ENCODE data around the gene ANKRD24. TPM values are rescaled to one million over a fixed set of nuclear protein-coding genes. Genes with fewer than 3 reads are reported as not detected.
A peak's percentile ranks its signal among the peaks of the same experiment; 100 is the strongest.

Gene ANKRD24
- polyA plus RNA-seq, 3 donors: 0.07 to 0.79 TPM; not detected in 1

DNA sequence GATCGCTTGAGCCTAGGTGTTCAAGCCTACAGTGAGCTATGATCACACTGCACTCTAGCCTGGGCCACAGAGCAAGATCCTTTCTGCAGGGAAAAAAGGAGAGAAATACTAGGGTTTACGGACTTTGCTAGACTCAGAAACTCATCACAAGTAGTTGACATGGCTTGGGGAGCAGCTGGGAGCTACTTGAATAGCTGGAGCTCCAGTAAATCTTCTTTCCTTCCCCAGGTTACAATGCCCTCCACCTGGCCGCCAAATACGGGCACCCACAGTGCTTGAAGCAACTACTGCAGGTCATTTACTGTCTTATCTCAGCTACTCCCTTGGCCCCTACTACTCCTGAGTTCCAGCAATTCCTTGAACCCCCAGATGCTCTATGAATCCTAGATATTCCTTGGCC lies 19.3 kb downstream of the ANKRD24 start:
- H3K4me1 ChIP-seq (ENCODE audit: control insufficient read depth in 1 of 2, insufficient read depth in 2 of 2, low read length in 2 of 2): no peaks in the 10 kb centered on the region
- no peak overlapping the region for H3K4me2 ChIP-seq (replicated peaks; ENCODE audit: extremely low read depth, low read length, poor library complexity, severe bottlenecking)
- intact Hi-C loops (cut with micrococcal nuclease): no loop called here
- peaks cover 8 to 14% (median 13%) of the 10 kb centered on the region in 7 donors for H3K9me3 Mint-ChIP-seq
- no peak overlapping the region for H3K9ac ChIP-seq (ENCODE audit: insufficient read depth, low read length, poor library complexity, severe bottlenecking)
- H3K27ac ChIP-seq (ENCODE audit: low read depth in 1 of 2, low read length in 2 of 2): no peak overlapping the region
- peaks cover 2% of the 10 kb centered on the region for H3K4me1 Mint-ChIP-seq
- H3K9me3 ChIP-seq (replicated peaks in 1 of 2; ENCODE audit: control insufficient read depth in 1 of 2, insufficient read depth in 1 of 2, low read length in 2 of 2): peaks cover 0 to 11% of the 10 kb centered on the region in 2 donors
- H3K27ac Mint-ChIP-seq: peak overlapping the region in 1 of 7 donors; percentile 24
- peaks cover 7 to 8% of the 10 kb centered on the region in 2 donors for H3K36me3 Mint-ChIP-seq
- peaks cover 18 to 33% (median 27%) of the 10 kb centered on the region in 3 donors for H3K27me3 Mint-ChIP-seq (ENCODE audit: low read depth in 3 of 3)
- no peaks in the 10 kb centered on the region for H3K79me2 ChIP-seq (ENCODE audit: insufficient read depth, low read length)
- TF ChIP-seq, protein P1, sequence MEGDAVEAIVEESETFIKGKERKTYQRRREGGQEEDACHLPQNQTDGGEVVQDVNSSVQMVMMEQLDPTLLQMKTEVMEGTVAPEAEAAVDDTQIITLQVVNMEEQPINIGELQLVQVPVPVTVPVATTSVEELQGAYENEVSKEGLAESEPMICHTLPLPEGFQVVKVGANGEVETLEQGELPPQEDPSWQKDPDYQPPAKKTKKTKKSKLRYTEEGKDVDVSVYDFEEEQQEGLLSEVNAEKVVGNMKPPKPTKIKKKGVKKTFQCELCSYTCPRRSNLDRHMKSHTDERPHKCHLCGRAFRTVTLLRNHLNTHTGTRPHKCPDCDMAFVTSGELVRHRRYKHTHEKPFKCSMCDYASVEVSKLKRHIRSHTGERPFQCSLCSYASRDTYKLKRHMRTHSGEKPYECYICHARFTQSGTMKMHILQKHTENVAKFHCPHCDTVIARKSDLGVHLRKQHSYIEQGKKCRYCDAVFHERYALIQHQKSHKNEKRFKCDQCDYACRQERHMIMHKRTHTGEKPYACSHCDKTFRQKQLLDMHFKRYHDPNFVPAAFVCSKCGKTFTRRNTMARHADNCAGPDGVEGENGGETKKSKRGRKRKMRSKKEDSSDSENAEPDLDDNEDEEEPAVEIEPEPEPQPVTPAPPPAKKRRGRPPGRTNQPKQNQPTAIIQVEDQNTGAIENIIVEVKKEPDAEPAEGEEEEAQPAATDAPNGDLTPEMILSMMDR (IDR thresholded peaks at IDR 0.05): no peak
- no peaks in the 10 kb centered on the region for H3K36me3 ChIP-seq (replicated peaks in 1 of 2; ENCODE audit: control insufficient read depth in 1 of 2, insufficient read depth in 2 of 2, low read length in 2 of 2)
- DNase-seq: no peak
- H2AFZ ChIP-seq (ENCODE audit: insufficient read depth, low read depth, low read length, poor library complexity, severe bottlenecking): no peak overlapping the region
- H3K27me3 ChIP-seq (ENCODE audit: control insufficient read depth in 2 of 2, insufficient read depth in 2 of 2, low read length in 2 of 2): peaks cover 5 to 24% of the 10 kb centered on the region in 2 donors
- H3K4me3 ChIP-seq (replicated peaks in 1 of 3; ENCODE audit: low read depth in 2 of 3, low read length in 3 of 3): no peak overlapping the region
- 77% methylated on average over 3 of the region's 4 CpGs for WGBS (ENCODE audit: insufficient coverage)
- H3K4me3 Mint-ChIP-seq: no peak overlapping the region
- no peaks in the 10 kb centered on the region for H4K20me1 ChIP-seq (ENCODE audit: insufficient read depth, low read length)

DNA sequence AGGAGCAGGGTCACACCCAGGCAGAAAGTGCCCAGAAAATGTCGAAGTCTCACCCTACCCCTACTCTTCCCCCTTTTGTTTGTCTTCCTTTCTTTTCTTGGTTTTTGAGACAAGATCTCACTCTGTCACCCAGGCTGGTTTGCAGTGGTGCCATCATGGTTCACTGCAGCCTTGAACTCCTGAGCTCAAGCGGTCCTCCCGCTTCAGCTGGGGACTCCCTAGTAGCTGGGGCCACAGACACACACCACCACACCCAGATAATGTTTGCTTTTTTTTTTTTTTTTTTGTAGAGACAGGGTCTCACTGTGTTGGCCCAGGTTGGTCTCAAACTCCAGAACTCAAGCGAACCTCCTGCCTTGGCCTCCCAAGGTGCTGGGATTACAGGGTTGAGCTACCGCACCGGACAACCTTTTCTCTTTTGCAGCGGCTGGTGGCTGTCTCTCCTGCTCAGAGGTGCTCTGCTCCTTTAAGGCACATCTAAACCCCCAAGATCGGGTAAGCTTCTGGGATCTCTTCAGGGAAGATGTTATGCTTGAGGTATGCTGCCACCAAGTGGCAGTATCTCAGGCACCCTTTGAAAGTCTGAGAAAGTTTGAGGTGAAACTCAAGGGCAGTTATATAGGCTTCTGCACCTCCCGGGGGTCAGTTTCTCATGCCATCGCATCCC lies 24.5 kb downstream of the ANKRD24 start:
- H3K36me3 Mint-ChIP-seq: no peaks in the 10 kb centered on the region
- Histone ChIP-seq H3K27ac (ENCODE audit: low read depth in 1 of 2, low read length in 2 of 2) (no peak overlapping the region), H3K79me2 (ENCODE audit: insufficient read depth, low read length) (no peaks in the 10 kb centered on the region), H2AFZ (ENCODE audit: insufficient read depth, low read depth, low read length, poor library complexity, severe bottlenecking) (no peak overlapping the region), H3K27me3 (ENCODE audit: control insufficient read depth in 2 of 2, insufficient read depth in 2 of 2, low read length in 2 of 2) (no peaks in the 10 kb centered on the region), H4K20me1 (ENCODE audit: insufficient read depth, low read length) (no peaks in the 10 kb centered on the region), H3K4me1 (ENCODE audit: control insufficient read depth in 1 of 2, insufficient read depth in 2 of 2, low read length in 2 of 2) (no peaks in the 10 kb centered on the region), H3K4me3 (replicated peaks in 1 of 3; ENCODE audit: low read depth in 2 of 3, low read length in 3 of 3) (no peak overlapping the region), H3K4me2 (replicated peaks; ENCODE audit: extremely low read depth, low read length, poor library complexity, severe bottlenecking) (no peak overlapping the region), H3K36me3 (replicated peaks in 1 of 2; ENCODE audit: control insufficient read depth in 1 of 2, insufficient read depth in 2 of 2, low read length in 2 of 2) (no peaks in the 10 kb centered on the region), H3K9me3 (replicated peaks in 1 of 2; ENCODE audit: control insufficient read depth in 1 of 2, insufficient read depth in 1 of 2, low read length in 2 of 2) (no peaks in the 10 kb centered on the region), H3K9ac (ENCODE audit: insufficient read depth, low read length, poor library complexity, severe bottlenecking) (no peak overlapping the region)
- no peak overlapping the region for H3K27ac Mint-ChIP-seq
- DNase-seq: no peak
- H3K9me3 Mint-ChIP-seq: peaks cover 0 to 2% (median 0%) of the 10 kb centered on the region in 7 donors
- H3K27me3 Mint-ChIP-seq (ENCODE audit: low read depth in 3 of 3): peaks cover 3 to 6% (median 4%) of the 10 kb centered on the region in 3 donors
- no peak overlapping the region for H3K4me3 Mint-ChIP-seq
- TF ChIP-seq, protein P1 (IDR thresholded peaks at IDR 0.05): no peak
- H3K4me1 Mint-ChIP-seq: peaks cover 2% of the 10 kb centered on the region
- 70% methylated on average over 5 of the region's 10 CpGs for WGBS (ENCODE audit: insufficient coverage)
- intact Hi-C loops (cut with micrococcal nuclease): no loop called here

All from CD14-positive monocyte (primary cell).